Measurements from ENCODE around the gene NTPCR. TPM values are rescaled to one million over a fixed set of nuclear protein-coding genes. Genes with fewer than 3 reads are reported as not detected.
"Not testable (repeated sequence)": the region's sequence is repeated elsewhere in the genome, so short reads cannot be mapped to it uniquely, and the experiment has no call there.

Gene NTPCR
- total RNA-seq, 1 experiment from 2014 or later, result 45.3 TPM

- Histone ChIP-seq H3K4me1 (replicated peaks; ENCODE audit: insufficient read depth) (no peaks in the 10 kb centered on the region), H3K36me3 (ENCODE audit: low read depth) (no peaks in the 10 kb centered on the region), H4K20me1 (ENCODE audit: insufficient read depth) (no peaks in the 10 kb centered on the region), H3K9me3 (ENCODE audit: insufficient read depth, low read depth) (no peaks in the 10 kb centered on the region), H3K27ac (no peak overlapping the region), H2AFZ (no peak overlapping the region; the same call in 1 of the 2 replicates), H3K9me2 (ENCODE audit: insufficient read depth) (no peaks in the 10 kb centered on the region), H3K4me3 (no peak overlapping the region), H3K27me3 (ENCODE audit: insufficient read depth, low read depth) (no peaks in the 10 kb centered on the region; the same call in 1 of the 2 replicates), H3F3A (ENCODE audit: insufficient read depth, low read depth) (no peaks in the 10 kb centered on the region), H3K4me2 (no peak overlapping the region), H3K79me2 (ENCODE audit: low read depth) (no peaks in the 10 kb centered on the region)
- no peak for DNase-seq
- ChIA-PET CTCF (no interaction called here), POLR2A (ENCODE audit: unreplicated experiment) (no interaction called here)
- no TSS peak for BruUV-seq (replicated peaks)
- no peak for TF ChIP-seq CTCF (conservative IDR thresholded peaks at IDR 0.05)
- intact Hi-C loops (cut with micrococcal nuclease; ENCODE audit: unreplicated experiment), result no loop called here
These were observed 24.8 kb upstream of the NTPCR start for GRCh38 chr1:232925421-232926220.

- H3K27me3 ChIP-seq (ENCODE audit: insufficient read depth, low read depth); POLR2A ChIA-PET (ENCODE audit: unreplicated experiment); CTCF ChIA-PET; H3K36me3 ChIP-seq (ENCODE audit: low read depth); H3K4me2 ChIP-seq; H3K9me2 ChIP-seq (ENCODE audit: insufficient read depth); H3K9me3 ChIP-seq (ENCODE audit: insufficient read depth, low read depth); H4K20me1 ChIP-seq (ENCODE audit: insufficient read depth); DNase-seq; H3K79me2 ChIP-seq (ENCODE audit: low read depth); BruUV-seq (replicated peaks); H2AFZ ChIP-seq; H3K4me1 ChIP-seq (replicated peaks; ENCODE audit: insufficient read depth); intact Hi-C loops (cut with micrococcal nuclease; ENCODE audit: unreplicated experiment); H3K27ac ChIP-seq; H3F3A ChIP-seq (ENCODE audit: insufficient read depth, low read depth); H3K4me3 ChIP-seq: not testable (repeated sequence)
These were observed 23.2 kb upstream of the NTPCR start for GRCh38 chr1:232927166-232927565.

- Histone ChIP-seq H3K4me2 (no peak overlapping the region), H2AFZ (no peak overlapping the region), H3K4me1 (replicated peaks; ENCODE audit: insufficient read depth) (no peaks in the 10 kb centered on the region), H3K4me3 (no peak overlapping the region), H3K9me2 (ENCODE audit: insufficient read depth) (no peaks in the 10 kb centered on the region), H3K79me2 (ENCODE audit: low read depth) (no peaks in the 10 kb centered on the region), H3K27ac (no peak overlapping the region), H3K9me3 (ENCODE audit: insufficient read depth, low read depth) (no peaks in the 10 kb centered on the region), H3F3A (ENCODE audit: insufficient read depth, low read depth) (no peaks in the 10 kb centered on the region), H3K36me3 (ENCODE audit: low read depth) (no peaks in the 10 kb centered on the region), H3K27me3 (ENCODE audit: insufficient read depth, low read depth) (no peaks in the 10 kb centered on the region; the same call in 1 of the 2 replicates), H4K20me1 (ENCODE audit: insufficient read depth) (no peaks in the 10 kb centered on the region)
- intact Hi-C loops (cut with micrococcal nuclease; ENCODE audit: unreplicated experiment), result no loop called here
- ChIA-PET CTCF (no interaction called here), POLR2A (ENCODE audit: unreplicated experiment) (no interaction called here)
- BruUV-seq (replicated peaks), result no TSS peak
- TF ChIP-seq CTCF (conservative IDR thresholded peaks at IDR 0.05) (no peak), EZH2 (IDR thresholded peaks at IDR 0.05; ENCODE audit: low read depth) (no peak)
- no peak for DNase-seq
These were observed 22.4 kb upstream of the NTPCR start for GRCh38 chr1:232927830-232928505.

Measured in PC-9 (cell line).